ENCODE results near the gene CDT1. TPM values are rescaled to one million over a fixed set of nuclear protein-coding genes. Genes with fewer than 3 reads are reported as not detected.

CDT1 gene
- total RNA-seq, 1 experiment from 2014 or later, result 74.1 TPM

DNA sequence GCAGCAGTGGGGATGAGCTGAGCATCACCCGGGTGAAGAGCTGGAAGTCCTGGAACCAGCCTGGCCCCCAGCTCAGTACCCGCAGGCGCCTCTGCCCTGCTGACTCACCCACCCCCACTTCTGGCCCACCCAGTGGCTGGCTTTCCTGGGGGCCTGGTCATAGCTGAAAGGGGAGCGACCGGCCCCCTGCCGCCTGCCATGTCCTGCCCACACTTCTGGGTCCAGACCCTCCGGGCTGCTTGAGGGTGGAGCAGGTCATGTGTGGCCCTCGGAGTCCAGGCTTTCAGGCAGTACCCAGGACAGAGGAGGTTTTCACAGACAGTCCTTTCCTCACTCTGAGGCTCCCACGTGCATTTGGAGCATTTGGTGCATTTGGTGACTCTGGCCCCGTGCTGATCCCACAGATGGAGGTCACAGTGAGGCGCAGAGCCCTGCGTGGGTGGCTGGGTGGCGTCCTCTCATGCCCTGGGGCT, 11.5 kb upstream of the CDT1 start:
- no peaks in the 10 kb centered on the region for H3K36me3 Mint-ChIP-seq (ENCODE audit: insufficient read depth in 1 of 3, low read depth in 3 of 3)
- no peak overlapping the region for H2BK120ac ChIP-seq (ENCODE audit: low read depth, low read length, poor library complexity, severe bottlenecking)
- peaks cover 3% of the 10 kb centered on the region for H3K23me2 ChIP-seq (ENCODE audit: insufficient read length, low read depth, low read length, poor library complexity, severe bottlenecking)
- no peak overlapping the region for H2AK5ac ChIP-seq (ENCODE audit: insufficient read length, low read length)
- no peak overlapping the region for H4K8ac ChIP-seq (replicated peaks; ENCODE audit: insufficient read length, low read depth, low read length)
- no peak overlapping the region for H3K27ac ChIP-seq (ENCODE audit: insufficient read length, low read depth, low read length)
- H4K91ac ChIP-seq (ENCODE audit: insufficient read length, low read depth, low read length), result no peak overlapping the region
- H3K9me3 Mint-ChIP-seq, result no peaks in the 10 kb centered on the region
- H3K79me2 ChIP-seq (ENCODE audit: insufficient read depth, low read length), result no peaks in the 10 kb centered on the region
- TF ChIP-seq, protein P1, sequence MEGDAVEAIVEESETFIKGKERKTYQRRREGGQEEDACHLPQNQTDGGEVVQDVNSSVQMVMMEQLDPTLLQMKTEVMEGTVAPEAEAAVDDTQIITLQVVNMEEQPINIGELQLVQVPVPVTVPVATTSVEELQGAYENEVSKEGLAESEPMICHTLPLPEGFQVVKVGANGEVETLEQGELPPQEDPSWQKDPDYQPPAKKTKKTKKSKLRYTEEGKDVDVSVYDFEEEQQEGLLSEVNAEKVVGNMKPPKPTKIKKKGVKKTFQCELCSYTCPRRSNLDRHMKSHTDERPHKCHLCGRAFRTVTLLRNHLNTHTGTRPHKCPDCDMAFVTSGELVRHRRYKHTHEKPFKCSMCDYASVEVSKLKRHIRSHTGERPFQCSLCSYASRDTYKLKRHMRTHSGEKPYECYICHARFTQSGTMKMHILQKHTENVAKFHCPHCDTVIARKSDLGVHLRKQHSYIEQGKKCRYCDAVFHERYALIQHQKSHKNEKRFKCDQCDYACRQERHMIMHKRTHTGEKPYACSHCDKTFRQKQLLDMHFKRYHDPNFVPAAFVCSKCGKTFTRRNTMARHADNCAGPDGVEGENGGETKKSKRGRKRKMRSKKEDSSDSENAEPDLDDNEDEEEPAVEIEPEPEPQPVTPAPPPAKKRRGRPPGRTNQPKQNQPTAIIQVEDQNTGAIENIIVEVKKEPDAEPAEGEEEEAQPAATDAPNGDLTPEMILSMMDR (conservative IDR thresholded peaks at IDR 0.05), result no peak
- H2BK5ac ChIP-seq (ENCODE audit: insufficient read length, low read length), result no peak overlapping the region
- H3K4me2 ChIP-seq (ENCODE audit: insufficient read depth, insufficient read length, low read length), result no peak overlapping the region
- no peak overlapping the region for H3K23ac ChIP-seq (ENCODE audit: insufficient read length, low read depth, low read length)
- H3K4me1 Mint-ChIP-seq, result peaks cover 11 to 36% of the 10 kb centered on the region in 2 experiments
- no peak overlapping the region for H4K5ac ChIP-seq (ENCODE audit: insufficient read length, low read depth, low read length)
- no peak overlapping the region for H2BK15ac ChIP-seq (ENCODE audit: low read depth, low read length)
- H4K20me1 ChIP-seq (ENCODE audit: control insufficient read depth, insufficient read depth, insufficient read length), result no peaks in the 10 kb centered on the region
- 0 out of 2 replicates have a peak overlapping the region, but pooled peaks have one; percentile 83 for H3K14ac ChIP-seq (ENCODE audit: insufficient read depth, low read length)
- H3K27ac Mint-ChIP-seq, result no peak overlapping the region
- no peak for DNase-seq
- H3K9ac ChIP-seq (ENCODE audit: extremely low read depth, insufficient read length, low read length), result no peak overlapping the region
- peaks cover 3% of the 10 kb centered on the region; the same call in 1 of the 2 replicates for H3K4me1 ChIP-seq (ENCODE audit: insufficient read depth, low read length)
- no peak overlapping the region for H2BK12ac ChIP-seq (ENCODE audit: insufficient read length, low read depth, low read length)
- no peaks in the 10 kb centered on the region for H3K9me3 ChIP-seq (ENCODE audit: control insufficient read depth, low read depth, low read length)
- no peak overlapping the region for H2BK20ac ChIP-seq (ENCODE audit: low read depth, low read length, poor library complexity, severe bottlenecking)
- peaks cover 9% of the 10 kb centered on the region for H3K27me3 Mint-ChIP-seq (ENCODE audit: low read depth)
- no peak overlapping the region; a peak in 1 of 5 replicates for H3K4me3 Mint-ChIP-seq
- no CpG with 5 or more reads among the region's 13 CpGs for WGBS (ENCODE audit: extremely low coverage, insufficient read length, low lambda C conversion rate)
- H3K4ac ChIP-seq (ENCODE audit: low read depth, low read length), result no peak overlapping the region
- no peaks in the 10 kb centered on the region for H3K27me3 ChIP-seq (ENCODE audit: insufficient read depth, low read length)
- no peak overlapping the region for H3T11ph ChIP-seq (ENCODE audit: low read length)
- no peak overlapping the region for H3K18ac ChIP-seq (ENCODE audit: insufficient read length, low read depth, low read length)
- no peak overlapping the region for H3K56ac ChIP-seq (ENCODE audit: insufficient read length, low read depth, low read length)
- H3K79me1 ChIP-seq (ENCODE audit: insufficient read depth, low read depth, low read length, poor library complexity, severe bottlenecking), result no peaks in the 10 kb centered on the region
- H2AFZ ChIP-seq (ENCODE audit: low read length), result no peak overlapping the region

All from H9 (cell line).